Tibial artery (tissue), 4 donors: Measurements from ENCODE around the gene PAXIP1.

ENCODE experiments used
- DNase-seq, 2 donors: peaks; one replicate each; pipeline ENCODE4 v3.0.0-alpha.2; 2019
- H3K27ac ChIP-seq, 2 donors: fragments of 200-600 bp; sonication (generic) in 1 of 2; 1 replicate in 1 of 2; 2 replicates in 1 of 2; pipeline ENCODE4 v1.5.1; 2018 to 2019; ENCODE audit warnings: mild to moderate bottlenecking in 1 of 2
- H3K27me3 ChIP-seq, 2 donors: fragments of 200-600 bp; sonication (generic) in 1 of 2; one replicate each; pipeline versions ENCODE4 v1.5.1 to v1.6.0; 2016 to 2019
- H3K36me3 ChIP-seq, 3 donors: fragments of 200-600 bp; sonication (generic) in 2 of 3; one replicate each; pipeline ENCODE4 v1.5.1; 2016 to 2019; ENCODE audit warnings: mild to moderate bottlenecking in 2 of 3
- H3K4me1 ChIP-seq, 4 donors: fragments of 200-600 bp; sonication (generic) in 2 of 4; 1 replicate in 3 of 4; 2 replicates in 1 of 4; pipeline ENCODE4 v1.5.1; 2016 to 2019
- H3K4me3 ChIP-seq, 2 donors: fragments of 200-600 bp; sonication (generic) in 1 of 2; 1 replicate in 1 of 2; 2 replicates in 1 of 2; pipeline ENCODE4 v1.5.1; 2018 to 2019; ENCODE audit warnings: mild to moderate bottlenecking in 2 of 2
- H3K9me3 ChIP-seq, 3 donors: fragments of 200-600 bp; sonication (generic) in 1 of 3; one replicate each; pipeline ENCODE4 v1.5.1; 2016 to 2019
- CTCF ChIP-seq, 2 experiments: fragments of 200-600 bp in 1 of 2; fragments of 450-650 bp in 1 of 2; IDR thresholded peaks; one replicate each; pipeline ENCODE4 v1.5.1; 2017 to 2019; ENCODE audit warnings: antibody characterized with exemption in 2 of 2, mild to moderate bottlenecking in 1 of 2, moderate library complexity in 1 of 2
- intact Hi-C: fragments of 100-400 bp; cut with DNase I; formaldehyde crosslinking; loops from one replicate; pipeline ENCODE4 v1.15.0; 2023; ENCODE audit warnings: low total_unique reads

Gene PAXIP1

GRCh38 chr7:154914996-154915380, 87.9 kb downstream of the PAXIP1 start:
- Histone ChIP-seq H3K36me3 (no peaks in the 10 kb centered on the region), H3K4me1 (peaks cover 0 to 10% (median 4%) of the 10 kb centered on the region in 4 donors), H3K27me3 (peaks cover 0 to 42% of the 10 kb centered on the region in 2 donors), H3K27ac (no peak overlapping the region), H3K9me3 (peaks cover 0 to 7% (median 0%) of the 10 kb centered on the region in 3 donors), H3K4me3 (no peak overlapping the region)
- intact Hi-C loops, result no loop called here
- TF ChIP-seq CTCF (IDR thresholded peaks at IDR 0.05), result no peak
- no peak for DNase-seq

DNA sequence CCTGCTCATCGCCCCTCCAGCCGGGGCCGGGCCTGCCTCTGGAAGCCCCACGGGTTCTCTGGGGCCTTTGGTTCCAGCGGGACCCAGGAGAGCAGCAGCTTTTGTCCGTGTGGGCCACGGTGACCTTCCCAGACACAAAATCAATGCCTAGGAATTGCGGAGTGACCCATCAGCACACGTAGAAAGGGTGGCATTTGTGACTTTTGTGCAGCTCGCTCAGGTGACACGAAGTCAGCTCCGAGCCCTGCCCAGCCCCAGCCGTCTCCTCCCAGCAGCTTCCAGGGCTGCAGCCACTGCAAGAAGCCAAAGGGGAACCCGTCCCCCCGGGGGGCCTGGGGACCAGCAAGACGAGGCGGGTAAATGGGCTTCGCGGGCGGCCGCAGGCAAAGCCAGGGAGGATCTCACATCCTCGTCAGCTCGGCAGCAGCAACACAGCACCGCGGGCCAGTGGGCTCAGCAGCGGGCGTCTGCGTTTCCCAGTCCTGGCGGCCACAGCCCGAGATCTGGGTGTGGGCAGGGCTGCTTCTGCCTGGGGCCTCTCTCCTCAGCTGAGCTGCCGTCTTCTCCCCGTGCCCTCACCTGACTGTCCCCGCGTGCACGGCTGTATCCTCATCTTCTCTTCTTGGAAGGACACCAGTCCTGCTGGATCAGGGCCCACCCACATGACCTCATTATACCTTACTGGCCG, 88.5 kb downstream of the PAXIP1 start:
- Histone ChIP-seq H3K4me1 (peaks cover 0 to 10% (median 4%) of the 10 kb centered on the region in 4 donors), H3K27me3 (peaks cover 0 to 46% of the 10 kb centered on the region in 2 donors), H3K9me3 (peaks cover 0 to 7% (median 0%) of the 10 kb centered on the region in 3 donors), H3K27ac (no peak overlapping the region), H3K4me3 (peak overlapping the region; percentile 33 to 35), H3K36me3 (no peaks in the 10 kb centered on the region)
- no peak for DNase-seq
- intact Hi-C loops, result no loop called here
- TF ChIP-seq CTCF (IDR thresholded peaks at IDR 0.05), result no peak

DNA sequence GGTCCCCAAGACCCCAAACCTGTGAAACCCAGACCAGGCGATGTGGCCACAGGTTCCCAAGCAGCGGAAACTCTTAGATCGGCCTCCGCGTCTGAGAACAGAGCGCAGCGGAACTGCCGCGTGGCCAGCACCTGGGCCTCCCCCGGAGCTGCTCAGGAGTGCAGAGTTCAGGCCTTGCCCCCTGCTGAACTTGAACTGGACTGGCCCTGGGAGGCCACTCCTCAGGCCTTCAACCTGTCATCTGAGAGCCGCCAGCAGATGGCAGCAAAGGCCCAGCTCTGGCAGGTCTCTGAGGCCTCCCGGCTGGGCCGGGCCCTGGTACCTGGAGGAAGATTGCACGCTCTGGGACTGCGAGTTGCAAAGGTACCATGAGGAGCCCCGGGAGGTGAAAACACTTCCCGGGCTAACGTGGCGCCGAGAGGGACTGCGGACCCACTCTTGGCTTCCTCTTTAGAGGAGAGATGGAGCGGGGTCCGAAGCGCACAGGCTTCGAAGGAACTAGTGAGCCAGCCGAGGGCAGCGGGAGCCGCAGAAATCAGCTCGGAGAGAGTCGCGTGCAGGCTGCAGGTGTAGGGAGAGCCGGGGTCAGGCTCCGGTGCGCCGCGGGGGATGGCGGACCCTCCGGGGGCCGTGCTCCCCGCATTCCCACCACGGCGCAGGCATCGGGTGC, 89.2 kb downstream of the PAXIP1 start:
- H3K27ac ChIP-seq, result no peak overlapping the region

DNA sequence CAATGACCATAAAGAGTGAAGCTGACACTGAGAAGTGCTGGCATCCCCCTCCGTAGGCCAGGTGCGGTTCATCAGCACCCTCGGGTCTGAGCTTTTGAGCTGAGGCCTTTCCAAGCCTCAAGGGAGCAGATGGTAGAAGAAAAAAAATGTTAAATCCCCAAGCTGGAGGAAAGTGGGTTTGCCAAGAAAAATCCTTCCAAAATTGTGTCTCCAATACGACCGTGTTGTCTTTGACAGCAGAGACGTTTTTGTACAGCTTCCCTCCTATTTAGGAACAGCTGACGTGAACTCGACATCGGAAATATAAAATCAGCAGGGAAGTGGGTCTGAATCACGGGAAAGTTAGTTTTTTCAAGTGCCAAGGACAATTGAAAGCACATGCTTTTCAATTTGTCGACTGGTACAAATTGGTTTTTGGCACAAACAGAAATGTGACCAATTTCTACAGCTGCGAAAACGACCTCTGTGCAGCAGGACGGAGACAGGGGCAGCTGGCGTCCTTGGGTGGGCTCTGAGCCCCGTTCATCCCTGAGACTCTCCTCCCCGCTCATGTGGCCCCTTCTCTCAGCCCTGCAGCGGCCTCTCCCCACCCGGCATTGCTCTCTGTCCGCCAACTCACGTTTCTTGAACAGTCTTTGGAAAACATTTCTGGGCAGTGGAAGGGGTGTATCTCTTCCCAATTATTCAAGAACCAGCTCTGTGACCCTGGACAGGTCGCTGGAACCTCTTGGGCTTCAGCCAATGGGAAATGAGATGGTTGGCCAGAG, 89.9 kb downstream of the PAXIP1 start:
- no peaks in the 10 kb centered on the region for H3K36me3 ChIP-seq
- H3K4me1 ChIP-seq, result peaks cover 0 to 10% (median 4%) of the 10 kb centered on the region in 4 donors
- no peak for TF ChIP-seq CTCF (IDR thresholded peaks at IDR 0.05)
- H3K27me3 ChIP-seq, result peaks cover 0 to 54% of the 10 kb centered on the region in 2 donors
- H3K4me3 ChIP-seq, result no peak overlapping the region
- H3K27ac ChIP-seq, result no peak overlapping the region
- H3K9me3 ChIP-seq, result peaks cover 0 to 7% (median 0%) of the 10 kb centered on the region in 3 donors
- DNase-seq, result no peak
- intact Hi-C loops, result no loop called here

More for the DNA sequence above, 89.2 kb downstream of the PAXIP1 start:
- Histone ChIP-seq H3K4me1 (peaks cover 0 to 10% (median 4%) of the 10 kb centered on the region in 4 donors), H3K9me3 (peaks cover 0 to 7% (median 0%) of the 10 kb centered on the region in 3 donors), H3K36me3 (no peaks in the 10 kb centered on the region), H3K4me3 (peak overlapping the region; percentile 33 to 35), H3K27me3 (peaks cover 0 to 49% of the 10 kb centered on the region in 2 donors)
- DNase-seq, result peak; percentile 85 to 86
- TF ChIP-seq CTCF (IDR thresholded peaks at IDR 0.05), result peak; percentile 73 to 94
- intact Hi-C loops, result no loop called here

- no peak for DNase-seq
- no peak overlapping the region for H3K4me3 ChIP-seq
- no peak for TF ChIP-seq CTCF (IDR thresholded peaks at IDR 0.05)
- H3K27me3 ChIP-seq, result peaks cover 0 to 53% of the 10 kb centered on the region in 2 donors
- peaks cover 0 to 7% (median 0%) of the 10 kb centered on the region in 3 donors for H3K9me3 ChIP-seq
- no peak overlapping the region for H3K27ac ChIP-seq
- intact Hi-C loops, result no loop called here
- no peaks in the 10 kb centered on the region for H3K36me3 ChIP-seq
- peaks cover 0 to 10% (median 4%) of the 10 kb centered on the region in 4 donors for H3K4me1 ChIP-seq
These were observed 91.0 kb downstream of the PAXIP1 start for GRCh38 chr7:154911862-154912455.
